Bronchial epithelial cell (primary cell): ENCODE results near the gene WWC2. TPM values are rescaled to one million over a fixed set of nuclear protein-coding genes. Genes with fewer than 3 reads are reported as not detected.

Experiments used
- DNase-seq: peaks from one replicate; pipeline ENCODE4 v3.0.0-alpha.2; 2010; ENCODE audit warnings: low read depth
- FAIRE-seq: peaks from 2 replicates; lab custom pipeline; 2011; peaks lifted over from hg19 to GRCh38; lab: Jason Lieb, UNC
- H3K27me3 ChIP-seq: 2 replicates; pipeline ENCODE4 v1.5.1; 2011; ENCODE audit warnings: low read length; ENCODE audit not compliant: control insufficient read depth, insufficient read depth
- H3K36me3 ChIP-seq: 2 replicates; pipeline ENCODE4 v1.5.1; 2011; ENCODE audit warnings: low read length; ENCODE audit not compliant: control insufficient read depth, insufficient read depth
- H3K4me3 ChIP-seq: 2 replicates; pipeline ENCODE4 v1.5.1; 2011; ENCODE audit warnings: mild to moderate bottlenecking, low read depth, low read length, control low read depth
- total RNA-seq: library from RNA; depleted of rRNA; stranded (reverse); fragments of >200 nt; gene quantifications from 2 replicates; pipeline ENCODE4 v1.2.1, GENCODE V29; 2014
- TF ChIP-seq, protein P1 (sequence below): IDR thresholded peaks from 2 replicates; pipeline ENCODE4 v1.5.1; 2011; ENCODE audit warnings: mild to moderate bottlenecking, moderate library complexity, low read length, control low read depth, inconsistent platforms; ENCODE audit not compliant: insufficient read depth, severe bottlenecking

WWC2 gene
- total RNA-seq, 1 donor from 2014 or later = 13.2 TPM

DNA sequence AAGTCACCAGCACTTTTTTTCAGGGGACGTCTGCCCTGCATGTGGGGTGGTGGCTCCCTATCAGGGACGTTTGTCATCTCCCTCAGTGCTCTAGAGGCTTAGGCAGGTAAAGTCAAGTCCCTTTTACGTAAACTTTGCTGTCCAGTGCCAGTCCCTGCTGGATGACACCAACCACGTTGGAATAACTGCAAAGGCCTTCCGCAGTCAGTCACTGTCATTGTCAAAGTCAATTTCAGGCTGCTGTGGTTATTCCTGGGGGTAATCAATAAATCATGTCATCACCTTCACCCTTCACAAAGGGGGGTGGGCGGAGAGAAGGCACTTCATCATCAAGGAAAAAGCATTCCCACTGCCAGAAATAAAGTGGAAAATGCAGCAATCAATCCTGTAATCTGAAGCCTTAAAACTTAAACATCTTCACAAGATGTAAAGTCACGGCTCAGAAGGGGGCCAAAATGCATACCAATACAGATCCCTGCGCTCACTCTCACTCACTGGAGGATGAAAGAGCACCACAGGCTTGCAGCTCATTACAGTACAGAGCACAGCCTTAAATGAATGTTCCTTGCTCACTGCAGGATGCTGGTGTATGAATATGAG, 164.8 kb downstream of the WWC2 start:
- no peak for DNase-seq
- FAIRE-seq = no peak
- no peak overlapping the region for H3K4me3 ChIP-seq
- TF ChIP-seq, protein P1, sequence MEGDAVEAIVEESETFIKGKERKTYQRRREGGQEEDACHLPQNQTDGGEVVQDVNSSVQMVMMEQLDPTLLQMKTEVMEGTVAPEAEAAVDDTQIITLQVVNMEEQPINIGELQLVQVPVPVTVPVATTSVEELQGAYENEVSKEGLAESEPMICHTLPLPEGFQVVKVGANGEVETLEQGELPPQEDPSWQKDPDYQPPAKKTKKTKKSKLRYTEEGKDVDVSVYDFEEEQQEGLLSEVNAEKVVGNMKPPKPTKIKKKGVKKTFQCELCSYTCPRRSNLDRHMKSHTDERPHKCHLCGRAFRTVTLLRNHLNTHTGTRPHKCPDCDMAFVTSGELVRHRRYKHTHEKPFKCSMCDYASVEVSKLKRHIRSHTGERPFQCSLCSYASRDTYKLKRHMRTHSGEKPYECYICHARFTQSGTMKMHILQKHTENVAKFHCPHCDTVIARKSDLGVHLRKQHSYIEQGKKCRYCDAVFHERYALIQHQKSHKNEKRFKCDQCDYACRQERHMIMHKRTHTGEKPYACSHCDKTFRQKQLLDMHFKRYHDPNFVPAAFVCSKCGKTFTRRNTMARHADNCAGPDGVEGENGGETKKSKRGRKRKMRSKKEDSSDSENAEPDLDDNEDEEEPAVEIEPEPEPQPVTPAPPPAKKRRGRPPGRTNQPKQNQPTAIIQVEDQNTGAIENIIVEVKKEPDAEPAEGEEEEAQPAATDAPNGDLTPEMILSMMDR = no peak
- H3K27me3 ChIP-seq = no peaks in the 10 kb centered on the region
- H3K36me3 ChIP-seq = peaks cover 2% of the 10 kb centered on the region

DNA sequence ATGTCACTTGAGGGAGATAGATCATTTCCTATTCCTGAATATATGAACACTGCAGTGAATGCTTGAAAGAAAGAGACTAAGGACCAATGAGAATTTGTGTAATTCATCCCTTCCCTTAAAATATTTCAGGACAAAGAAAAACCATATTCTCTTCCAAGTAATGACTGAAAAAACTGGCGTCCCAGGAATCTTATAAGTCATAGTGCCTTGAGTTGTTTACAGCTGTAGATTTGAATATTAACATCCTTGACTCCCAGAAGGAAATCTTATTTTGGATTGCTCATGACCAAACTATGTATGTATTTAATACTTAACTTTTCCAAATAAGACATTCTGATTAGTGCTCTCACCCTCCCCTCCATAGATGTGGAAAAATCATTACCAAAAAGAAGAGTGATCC, 165.6 kb downstream of the WWC2 start:
- TF ChIP-seq, protein P1 = no peak
- Histone ChIP-seq H3K27me3 (no peaks in the 10 kb centered on the region), H3K4me3 (no peak overlapping the region), H3K36me3 (peaks cover 3% of the 10 kb centered on the region)
- no peak for DNase-seq
- FAIRE-seq = no peak

DNA sequence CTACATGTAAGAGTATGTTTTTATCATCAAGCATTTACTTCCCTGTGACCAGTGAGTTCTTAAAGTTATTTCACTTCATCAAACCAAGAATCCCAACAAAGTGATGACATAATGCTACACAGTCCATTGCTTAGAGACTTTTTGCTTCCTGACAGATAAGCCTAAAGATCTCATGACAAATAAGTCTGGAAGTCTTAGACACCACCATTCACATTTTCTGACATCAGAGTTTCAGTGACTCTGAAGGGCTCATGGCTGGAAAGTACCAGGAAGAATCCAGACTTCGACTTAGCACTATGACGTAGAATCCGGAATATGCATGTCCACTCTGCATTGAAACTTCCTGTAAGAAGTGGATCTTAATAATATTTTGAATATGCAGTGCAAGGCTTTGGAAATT, 167.3 kb downstream of the WWC2 start:
- no peak for DNase-seq
- no peak for FAIRE-seq
- no peak overlapping the region for H3K4me3 ChIP-seq
- H3K27me3 ChIP-seq = no peaks in the 10 kb centered on the region
- peaks cover 2% of the 10 kb centered on the region for H3K36me3 ChIP-seq
- TF ChIP-seq, protein P1 = no peak

DNA sequence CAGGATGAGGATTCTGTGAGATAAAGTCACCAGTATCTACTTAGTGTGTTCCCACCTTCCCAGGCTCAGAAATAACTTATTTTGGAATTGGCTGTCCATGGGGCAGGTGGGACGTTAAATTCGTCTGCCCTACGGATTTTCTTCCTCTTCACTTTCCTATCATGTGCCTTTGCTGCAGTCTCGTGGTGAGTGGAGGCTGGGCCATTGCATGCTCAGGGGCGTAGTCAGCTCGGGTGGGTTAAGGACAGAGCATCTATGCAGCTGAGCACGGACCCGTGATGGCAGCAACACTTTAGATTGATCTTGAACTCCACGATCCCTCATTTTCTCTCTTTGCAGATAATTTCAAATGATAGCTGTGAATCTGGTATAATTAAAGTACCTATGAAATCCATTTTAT, 169.5 kb downstream of the WWC2 start:
- TF ChIP-seq, protein P1 = no peak
- no peaks in the 10 kb centered on the region for H3K27me3 ChIP-seq
- no peak for FAIRE-seq
- H3K36me3 ChIP-seq = peaks cover 2% of the 10 kb centered on the region
- no peak overlapping the region for H3K4me3 ChIP-seq
- DNase-seq = no peak

DNA sequence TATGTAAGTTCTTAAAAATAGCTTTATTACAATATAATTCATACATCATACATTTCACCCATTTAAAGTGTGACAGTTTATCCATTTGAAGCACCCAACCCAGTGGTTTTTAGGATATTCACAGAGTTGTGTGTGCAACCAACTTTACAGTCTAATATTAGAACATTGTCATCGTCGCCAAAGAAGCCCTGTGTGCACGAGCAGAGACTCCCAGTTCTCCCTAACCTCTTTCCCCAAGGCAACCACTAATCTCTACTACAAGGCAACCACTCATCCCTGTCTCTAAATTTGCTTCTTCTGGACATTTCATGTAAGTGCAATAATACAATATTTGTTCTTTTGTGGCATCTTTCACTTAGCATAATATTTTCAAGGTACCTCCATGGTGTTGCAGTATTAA, 173.3 kb downstream of the WWC2 start:
- Histone ChIP-seq H3K36me3 (peaks cover 2% of the 10 kb centered on the region), H3K4me3 (no peak overlapping the region), H3K27me3 (no peaks in the 10 kb centered on the region)
- no peak for FAIRE-seq
- DNase-seq = no peak
- TF ChIP-seq, protein P1 = no peak

DNA sequence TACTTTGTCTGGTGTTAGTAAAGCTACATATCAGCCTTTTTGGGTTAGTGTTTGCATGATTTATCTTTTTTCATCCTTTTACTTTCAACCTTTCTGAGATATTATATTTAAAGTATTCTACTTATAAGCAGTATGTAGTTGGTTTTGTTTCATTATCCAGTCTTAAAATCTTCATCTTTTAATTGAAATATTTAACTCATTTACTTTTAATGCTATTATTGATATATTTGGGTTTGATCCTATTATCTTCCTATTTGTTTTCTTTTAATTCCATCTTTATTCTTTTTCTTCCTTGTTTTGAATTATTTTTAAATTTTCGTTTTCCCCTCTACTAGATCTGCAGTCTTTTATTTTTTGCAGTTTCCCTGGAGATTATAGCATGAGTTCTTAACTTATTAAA, 177.0 kb downstream of the WWC2 start:
- TF ChIP-seq, protein P1 = no peak
- no peaks in the 10 kb centered on the region for H3K27me3 ChIP-seq
- no peak for DNase-seq
- H3K36me3 ChIP-seq = no peaks in the 10 kb centered on the region
- no peak overlapping the region for H3K4me3 ChIP-seq
- FAIRE-seq = no peak
